ENCODE data around the gene CSTA. TPM values are rescaled to one million over a fixed set of nuclear protein-coding genes. Genes with fewer than 3 reads are reported as not detected.

The CSTA gene
- total RNA-seq, 2 experiments from 2014 or later, result 0.22 TPM; not detected in 1

GRCh38 chr3:122301063-122301462, 24.0 kb upstream of the CSTA start:
- no TSS peak for BruUV-seq (replicated peaks)
- intact Hi-C loops (cut with micrococcal nuclease; ENCODE audit: unreplicated experiment), result loop anchor here (2.0 kb wide), 2 partner anchors 46 to 752 kb away; no protein-coding TSS in a partner anchor
- Histone ChIP-seq H4K20me1 (ENCODE audit: insufficient read depth, low read length) (no peaks in the 10 kb centered on the region), H2AFZ (ENCODE audit: low read length) (peak overlapping the region; percentile 21), H3K9me2 (ENCODE audit: insufficient read depth, low read length) (no peaks in the 10 kb centered on the region), H3K4me3 (ENCODE audit: low read depth, low read length, poor library complexity, severe bottlenecking) (no peak overlapping the region), H3K9me3 (ENCODE audit: low read length) (peaks cover 9% of the 10 kb centered on the region; the same call in 1 of the 2 replicates), H3K79me2 (ENCODE audit: insufficient read depth, low read depth, low read length) (no peaks in the 10 kb centered on the region), H3K36me3 (ENCODE audit: insufficient read depth, low read length) (no peaks in the 10 kb centered on the region), H3K4me1 (ENCODE audit: insufficient read depth, low read length, poor library complexity, severe bottlenecking) (peaks cover 6% of the 10 kb centered on the region), H3K4me2 (ENCODE audit: low read length) (no peak overlapping the region), H3K27ac (ENCODE audit: low read depth, low read length, poor library complexity, severe bottlenecking) (no peak overlapping the region)
- peak; percentile 16 for DNase-seq (ENCODE audit: low spot score)
- POLR2A ChIA-PET, result interaction anchor here (1.0 kb wide), 1 partner anchor 36 kb away, joined by 3 read pairs; no protein-coding TSS in a partner anchor
- TF ChIP-seq CTCF (conservative IDR thresholded peaks at IDR 0.05; ENCODE audit: low read length), result no peak
- TF ChIP-seq EZH2phosphoT487 (IDR thresholded peaks at IDR 0.05; ENCODE audit: borderline replicate concordance, low read depth, low read length), result no peak
- CTCF ChIA-PET (ENCODE audit: unreplicated experiment), result no interaction called here

- ChIA-PET CTCF (ENCODE audit: unreplicated experiment) (interaction anchor here (0.5 to 0.6 kb wide), 2 partner anchors 597 to 619 kb away, joined by 4 to 5 read pairs; no protein-coding TSS in a partner anchor), POLR2A (interaction anchor here (0.7 to 1.3 kb wide), 2 partner anchors 64 to 311 kb away, joined by 3 read pairs; no protein-coding TSS in a partner anchor)
- H3K4me3 ChIP-seq (ENCODE audit: low read depth, low read length, poor library complexity, severe bottlenecking), result no peak overlapping the region
- no peak overlapping the region for H3K27ac ChIP-seq (ENCODE audit: low read depth, low read length, poor library complexity, severe bottlenecking)
- H3K36me3 ChIP-seq (ENCODE audit: insufficient read depth, low read length), result no peaks in the 10 kb centered on the region
- H3K9me3 ChIP-seq (ENCODE audit: low read length), result no peaks in the 10 kb centered on the region
- intact Hi-C loops (cut with micrococcal nuclease; ENCODE audit: unreplicated experiment), result no loop called here
- no peaks in the 10 kb centered on the region for H3K9me2 ChIP-seq (ENCODE audit: insufficient read depth, low read length)
- H4K20me1 ChIP-seq (ENCODE audit: insufficient read depth, low read length), result no peaks in the 10 kb centered on the region
- no peak overlapping the region; the same call in 1 of the 2 replicates for H2AFZ ChIP-seq (ENCODE audit: low read length)
- H3K4me2 ChIP-seq (ENCODE audit: low read length), result no peak overlapping the region
- H3K4me1 ChIP-seq (ENCODE audit: insufficient read depth, low read length, poor library complexity, severe bottlenecking), result peaks cover 2% of the 10 kb centered on the region
- DNase-seq (ENCODE audit: low spot score), result peak; percentile 25
- no peaks in the 10 kb centered on the region for H3K79me2 ChIP-seq (ENCODE audit: insufficient read depth, low read depth, low read length)
- BruUV-seq (replicated peaks), result no TSS peak
- TF ChIP-seq EZH2phosphoT487 (IDR thresholded peaks at IDR 0.05; ENCODE audit: borderline replicate concordance, low read depth, low read length) (no peak), CTCF (conservative IDR thresholded peaks at IDR 0.05; ENCODE audit: low read length) (peak; percentile 70)
These were observed 19.0 kb upstream of the CSTA start for GRCh38 chr3:122305818-122306621.

GRCh38 chr3:122306622-122306953, 18.5 kb upstream of the CSTA start:
- Histone ChIP-seq H3K4me1 (ENCODE audit: insufficient read depth, low read length, poor library complexity, severe bottlenecking) (no peaks in the 10 kb centered on the region), H3K9me2 (ENCODE audit: insufficient read depth, low read length) (no peaks in the 10 kb centered on the region), H3K27ac (ENCODE audit: low read depth, low read length, poor library complexity, severe bottlenecking) (no peak overlapping the region), H3K79me2 (ENCODE audit: insufficient read depth, low read depth, low read length) (no peaks in the 10 kb centered on the region), H2AFZ (ENCODE audit: low read length) (no peak overlapping the region), H3K4me2 (ENCODE audit: low read length) (no peak overlapping the region), H4K20me1 (ENCODE audit: insufficient read depth, low read length) (no peaks in the 10 kb centered on the region), H3K36me3 (ENCODE audit: insufficient read depth, low read length) (no peaks in the 10 kb centered on the region), H3K9me3 (ENCODE audit: low read length) (no peaks in the 10 kb centered on the region), H3K4me3 (ENCODE audit: low read depth, low read length, poor library complexity, severe bottlenecking) (no peak overlapping the region)
- BruUV-seq (replicated peaks), result no TSS peak
- TF ChIP-seq CTCF (conservative IDR thresholded peaks at IDR 0.05; ENCODE audit: low read length) (no peak), EZH2phosphoT487 (IDR thresholded peaks at IDR 0.05; ENCODE audit: borderline replicate concordance, low read depth, low read length) (no peak)
- DNase-seq (ENCODE audit: low spot score), result no peak
- POLR2A ChIA-PET, result interaction anchor here (0.7 to 1.3 kb wide), 4 partner anchors 11 to 311 kb away, joined by 3 to 5 read pairs (median 3); no protein-coding TSS in a partner anchor
- intact Hi-C loops (cut with micrococcal nuclease; ENCODE audit: unreplicated experiment), result no loop called here
- CTCF ChIA-PET (ENCODE audit: unreplicated experiment), result no interaction called here

Data from OCI-LY7 (cell line).